Activated CD4-positive, CD25-positive, alpha-beta regulatory T cell treated with anti-CD3 and anti-CD28 coated beads, Interleukin-2, amount 50 U/mL, for 24 hours (primary cell): ENCODE results near the gene TRMT44.
"Not testable (repeated sequence)": the region's sequence is repeated elsewhere in the genome, so short reads cannot be mapped to it uniquely, and the experiment has no call there.

Experiments
- ATAC-seq, 2 donors: fragments of 150-1000 bp; cut with Tn5 transposase; one replicate each; pipeline ENCODE4 v1.10.0; 2021; ENCODE audit warnings: mild to moderate bottlenecking in 1 of 2, moderate library complexity in 1 of 2

Gene TRMT44

DNA sequence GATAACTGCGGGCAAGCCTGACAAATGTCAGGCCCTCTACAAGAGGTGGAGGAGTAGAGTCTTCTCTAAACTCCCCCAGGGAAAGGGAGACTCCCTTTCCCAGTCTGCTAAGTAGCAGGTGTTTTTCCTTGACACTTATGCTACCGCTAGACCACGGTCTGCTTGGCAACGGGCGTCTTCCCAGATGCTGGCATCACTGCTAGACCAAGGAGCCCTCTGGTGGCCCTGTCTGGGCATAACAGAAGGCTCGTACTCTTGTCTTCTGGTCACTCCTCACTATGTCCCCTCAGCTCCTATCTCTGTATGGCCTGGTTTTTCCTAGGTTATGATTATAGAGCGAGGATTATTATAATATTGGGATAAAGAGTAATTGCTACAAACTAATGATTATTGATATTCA is 33.7 kb upstream of the TRMT44 start:
- ATAC-seq: not testable (repeated sequence)

DNA sequence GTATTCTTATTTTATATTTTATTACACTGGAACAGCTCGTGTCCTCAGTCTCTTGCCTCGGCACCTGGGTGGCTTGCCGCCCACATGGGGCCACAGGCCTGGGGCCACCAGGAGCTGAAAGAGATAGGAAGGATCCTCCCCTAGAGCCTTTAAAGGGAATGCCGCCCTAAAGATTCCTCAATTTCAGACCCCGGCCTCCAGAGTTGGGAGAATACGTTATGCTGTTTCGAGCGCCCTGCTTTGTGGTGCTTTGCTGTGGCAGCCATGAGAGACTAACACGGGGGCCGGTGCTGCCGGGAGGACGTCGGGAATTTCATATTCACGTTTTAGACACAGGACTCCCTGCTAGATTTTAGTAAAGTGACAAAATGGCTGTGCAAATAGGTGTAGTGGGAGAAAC is 33.3 kb upstream of the TRMT44 start:
- ATAC-seq: no peak

DNA sequence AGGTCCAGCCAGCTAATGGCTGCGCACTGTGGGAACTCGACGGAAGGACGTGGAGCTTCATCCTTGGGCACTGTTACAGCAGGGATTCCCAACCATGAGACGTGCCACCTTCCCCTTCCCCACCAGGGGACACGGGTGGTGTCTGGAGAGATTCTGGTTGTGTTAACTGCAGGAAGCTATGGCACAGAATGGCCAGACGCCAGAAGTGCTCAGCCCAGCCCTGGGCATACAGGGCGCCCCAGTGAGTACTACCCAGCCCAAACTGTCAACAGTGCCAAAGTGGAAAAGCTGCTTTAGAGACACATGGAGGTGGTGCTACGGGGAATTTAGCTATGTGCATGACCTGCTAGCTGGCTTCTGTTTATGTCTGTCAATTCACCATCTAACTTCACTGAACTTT is 32.8 kb upstream of the TRMT44 start:
- no peak for ATAC-seq

DNA sequence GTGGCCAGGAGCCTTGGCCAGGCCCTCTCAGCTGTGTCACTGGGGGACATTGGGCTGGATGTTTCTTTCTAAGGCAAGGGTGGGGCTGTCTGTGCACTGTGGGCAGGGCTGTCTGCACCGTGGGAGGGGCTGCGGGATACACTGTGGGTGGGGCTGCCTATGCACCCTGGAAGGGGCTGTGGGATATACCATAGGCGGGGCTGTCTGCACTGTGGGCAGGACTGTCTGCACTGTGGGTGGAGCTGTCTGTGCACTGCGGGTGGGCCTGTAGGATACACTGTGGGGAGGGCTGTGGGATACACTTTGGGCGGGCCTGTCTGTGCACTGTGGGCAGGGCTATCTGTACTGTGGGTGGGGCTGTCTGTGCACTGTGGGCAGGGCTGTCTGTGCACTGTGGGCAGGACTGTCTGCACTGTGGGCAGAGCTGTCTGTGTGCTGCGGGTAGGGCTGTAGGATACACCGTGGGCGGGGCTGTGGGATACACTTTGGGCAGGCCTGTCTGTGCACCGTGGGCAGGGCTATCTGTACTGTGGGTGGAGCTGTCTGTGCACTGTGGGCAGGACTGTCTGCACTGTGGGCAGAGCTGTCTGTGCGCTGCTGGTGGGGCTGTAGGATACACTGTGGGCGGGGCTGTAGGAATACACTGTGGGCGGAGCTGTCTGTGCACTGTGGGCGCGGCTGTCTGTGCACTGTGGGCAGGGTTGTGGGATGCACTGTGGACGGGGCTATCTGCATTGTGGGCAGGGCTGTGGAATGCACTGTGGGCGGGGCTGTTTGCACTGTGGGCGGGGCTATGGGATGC is 31.1 kb upstream of the TRMT44 start:
- ATAC-seq: peak; percentile 47 to 48

DNA sequence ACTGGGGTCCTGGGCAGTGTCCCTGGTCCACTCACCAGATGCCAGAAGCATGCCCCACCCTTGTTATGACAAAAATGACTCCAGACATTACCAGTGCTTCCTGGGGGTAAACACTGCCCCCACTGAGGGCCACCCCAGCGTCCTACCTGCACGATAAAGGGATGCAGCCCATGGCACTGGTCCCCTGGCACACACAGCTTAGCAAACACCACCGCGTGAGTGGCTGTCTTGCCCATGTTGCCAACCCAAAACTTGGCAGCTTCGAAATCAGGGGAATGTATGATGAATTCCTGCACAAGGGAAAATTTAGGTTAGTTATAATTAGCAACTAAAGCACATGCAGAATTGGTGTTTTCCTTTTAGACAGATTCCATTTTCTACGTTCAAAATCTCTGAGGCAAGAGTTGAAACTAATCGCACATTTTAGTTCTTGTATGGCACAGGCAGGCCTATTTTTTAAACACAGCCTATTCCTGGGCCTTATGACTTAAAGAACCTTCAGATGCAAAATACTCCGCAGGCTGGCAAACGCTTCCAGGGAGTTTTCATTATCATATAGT is 30.4 kb upstream of the TRMT44 start:
- ATAC-seq: no peak

DNA sequence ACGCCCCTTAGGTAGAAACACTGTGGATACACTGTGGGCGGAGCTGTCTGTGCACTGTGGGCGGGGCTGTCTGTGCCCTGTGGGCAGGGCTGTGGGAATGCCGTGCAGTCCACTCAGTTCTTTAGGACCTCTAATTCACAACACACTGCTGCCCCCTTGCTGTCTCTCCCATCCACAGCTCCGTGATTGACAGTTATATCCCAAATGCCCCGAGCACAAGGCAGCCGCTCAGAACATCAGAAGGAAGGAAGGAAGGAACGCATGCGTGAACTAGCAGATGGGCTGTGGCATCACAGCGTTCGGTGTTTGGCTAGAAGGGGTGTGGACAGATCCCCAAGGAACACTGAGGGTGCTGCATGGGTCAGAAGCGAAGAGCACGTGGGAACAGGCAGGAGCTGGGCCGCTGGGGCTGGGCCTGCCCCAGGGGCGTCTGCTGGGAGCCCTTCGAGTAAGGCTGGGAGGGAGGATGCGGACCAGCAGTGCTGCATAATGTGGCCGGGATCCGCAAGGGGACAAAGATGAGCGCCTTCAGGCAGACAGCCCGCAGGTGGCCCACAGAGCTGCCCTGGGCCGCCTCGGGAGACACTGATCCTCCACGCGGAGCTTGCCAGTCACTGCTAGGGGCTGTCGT is 29.8 kb upstream of the TRMT44 start:
- no peak for ATAC-seq

DNA sequence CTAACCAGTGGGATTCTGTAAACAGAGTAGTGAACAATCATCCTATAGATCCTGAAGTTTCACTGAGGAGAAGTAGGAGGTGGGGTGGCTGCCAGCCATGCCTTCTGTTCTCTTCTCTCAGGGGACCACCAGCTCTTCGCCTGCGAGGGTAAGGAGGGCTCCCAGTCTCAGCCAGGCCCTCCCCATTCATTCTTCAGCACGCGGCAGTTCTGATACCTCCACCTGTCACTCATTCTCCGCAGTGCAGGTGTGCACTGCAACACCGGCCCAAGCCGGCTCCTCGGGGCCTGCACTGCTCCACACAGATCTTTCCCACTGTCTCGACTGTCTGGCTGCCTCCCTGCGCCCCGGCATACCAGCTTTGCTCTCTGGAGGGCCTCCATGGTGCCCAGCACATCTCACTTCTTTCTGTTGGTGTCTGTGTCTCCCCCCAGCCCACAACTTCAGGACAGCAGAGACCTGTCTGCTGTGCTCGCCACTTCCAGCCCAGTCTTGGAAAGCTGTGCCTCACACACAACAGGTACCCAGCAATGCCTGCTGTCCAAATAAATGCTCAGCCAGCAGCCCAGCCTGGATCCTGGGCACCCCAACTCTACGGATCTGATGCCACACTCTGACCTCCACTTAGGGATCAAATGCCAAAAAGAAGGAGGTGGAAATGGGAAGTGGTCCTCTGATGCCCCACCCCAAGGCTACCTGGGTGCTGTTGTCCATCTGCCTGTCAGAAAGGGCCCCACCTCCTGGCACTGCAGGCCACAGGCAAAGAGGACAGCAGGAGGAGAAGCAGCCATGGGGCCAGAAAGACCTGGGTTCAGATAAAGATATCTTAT is 29.0 kb upstream of the TRMT44 start:
- no peak for ATAC-seq

DNA sequence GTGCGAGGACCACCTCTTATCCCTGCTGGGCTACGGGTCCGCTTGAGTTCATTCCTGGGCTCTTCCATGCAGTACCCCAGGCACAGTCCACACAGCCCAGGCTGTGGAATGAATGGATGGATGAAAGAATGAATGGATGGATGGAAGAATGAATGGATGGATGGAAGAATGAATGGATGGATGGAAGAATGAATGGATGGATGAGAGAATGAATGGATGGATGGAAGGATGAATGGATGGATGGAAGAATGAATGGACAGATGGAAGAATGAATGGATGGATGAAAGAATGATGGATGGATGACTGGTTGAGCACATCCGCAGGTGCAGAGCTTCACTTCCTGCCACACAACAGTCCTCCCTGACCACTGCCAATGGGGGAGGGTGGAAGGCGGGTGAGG is 28.3 kb upstream of the TRMT44 start:
- ATAC-seq: no peak

DNA sequence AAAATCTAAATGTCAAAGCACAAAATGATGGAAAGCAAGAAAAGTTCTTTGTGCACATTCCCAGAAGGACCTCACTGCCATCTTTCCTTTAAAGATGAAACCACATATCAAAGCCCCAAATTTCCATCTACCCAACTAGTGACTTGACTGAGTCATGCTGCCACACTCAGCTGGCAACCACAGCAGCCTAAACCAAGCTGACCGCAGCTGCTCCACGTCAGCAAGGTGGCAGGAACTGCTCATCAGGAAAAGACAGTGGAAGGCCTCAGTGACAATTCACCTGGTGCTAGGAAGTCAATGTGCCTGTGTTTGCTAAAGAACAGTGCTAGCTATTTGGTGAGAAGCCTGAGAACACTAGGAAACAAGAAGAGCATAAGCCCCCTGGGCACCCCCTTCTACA is 26.2 kb upstream of the TRMT44 start:
- peak; percentile 53 to 55 for ATAC-seq

DNA sequence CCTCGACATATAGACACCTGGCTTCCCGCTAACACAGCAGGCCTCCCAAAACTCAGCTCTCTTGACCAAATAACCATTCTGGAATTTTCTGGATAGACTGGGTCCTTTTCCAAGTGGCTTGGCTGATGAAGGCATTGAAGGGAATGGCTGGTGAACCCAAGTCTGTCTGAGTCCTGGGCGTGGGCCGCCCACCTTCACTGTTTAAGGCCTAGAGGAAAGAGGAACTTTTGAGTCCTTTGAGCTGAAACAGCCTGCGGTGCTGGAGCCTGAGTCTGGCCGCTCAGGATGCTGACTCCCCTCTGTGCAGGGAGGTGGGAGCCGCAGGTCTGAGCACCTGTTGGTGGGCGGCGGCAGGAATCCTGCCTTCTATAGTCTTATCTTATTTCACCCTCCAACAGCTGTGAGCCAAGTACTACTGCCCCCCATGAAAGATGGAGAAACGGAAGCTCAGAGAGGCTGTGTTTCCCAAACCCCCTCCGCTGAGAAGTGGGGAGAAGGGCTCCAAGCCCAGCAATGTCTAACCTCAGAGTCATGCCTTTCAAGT is 23.4 kb upstream of the TRMT44 start:
- ATAC-seq: no peak

DNA sequence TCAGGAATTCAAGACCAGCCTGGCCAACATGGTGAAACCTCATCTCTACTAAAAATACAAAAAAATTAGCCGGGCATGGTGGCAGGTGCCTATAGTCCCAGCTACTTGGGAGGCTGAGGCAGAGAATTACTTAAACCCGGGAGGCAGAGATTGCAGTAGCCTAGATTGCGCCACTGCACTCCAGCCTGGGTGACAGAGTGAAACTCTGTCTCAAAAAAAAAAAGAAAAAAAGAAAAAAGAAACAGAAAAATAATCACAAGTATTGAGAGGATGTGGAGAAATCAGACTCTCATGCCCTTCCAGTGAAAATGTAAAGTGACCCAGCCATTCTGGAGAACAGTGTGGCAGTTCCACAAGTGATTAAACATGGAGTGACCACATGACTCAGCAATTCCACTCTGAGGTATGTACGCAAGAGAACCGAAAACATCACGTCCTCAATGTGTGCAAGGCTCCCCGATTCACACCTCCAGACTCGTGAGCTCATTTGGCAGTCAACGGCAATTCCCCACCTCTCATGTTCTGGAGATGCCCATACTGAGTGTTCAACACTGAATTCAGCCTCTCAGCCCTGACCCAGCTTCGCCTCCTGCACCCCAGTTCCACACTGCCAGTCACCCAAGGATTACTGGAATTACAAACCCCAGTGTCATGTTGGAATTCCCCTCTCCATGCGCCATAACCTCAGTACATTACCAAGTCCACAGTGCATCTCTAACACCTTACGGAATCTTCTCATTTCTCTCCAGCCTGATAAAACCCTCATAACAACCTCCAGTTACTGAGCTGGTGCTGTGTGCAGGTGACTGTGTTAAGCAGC is 21.1 kb upstream of the TRMT44 start:
- ATAC-seq: peak; percentile 97

DNA sequence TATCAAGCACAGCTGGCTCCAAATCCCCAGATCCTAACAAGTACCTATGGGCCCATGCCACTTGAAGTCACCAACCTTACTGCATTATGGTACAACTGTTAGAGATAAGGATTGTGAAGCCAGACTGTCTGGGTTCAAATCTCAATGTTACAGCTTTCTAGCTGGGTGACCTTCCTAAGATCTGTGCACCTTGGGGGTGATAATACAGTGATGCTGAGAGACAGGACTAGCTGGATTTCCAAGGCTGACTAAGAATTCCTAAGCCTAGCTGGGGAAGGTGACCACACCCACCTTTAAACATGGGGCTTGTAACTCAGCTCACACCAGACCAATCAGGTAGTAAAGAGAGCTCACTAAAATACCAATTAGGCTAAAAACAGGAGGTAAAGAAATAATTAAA is 20.4 kb upstream of the TRMT44 start:
- ATAC-seq: not testable (repeated sequence)

DNA sequence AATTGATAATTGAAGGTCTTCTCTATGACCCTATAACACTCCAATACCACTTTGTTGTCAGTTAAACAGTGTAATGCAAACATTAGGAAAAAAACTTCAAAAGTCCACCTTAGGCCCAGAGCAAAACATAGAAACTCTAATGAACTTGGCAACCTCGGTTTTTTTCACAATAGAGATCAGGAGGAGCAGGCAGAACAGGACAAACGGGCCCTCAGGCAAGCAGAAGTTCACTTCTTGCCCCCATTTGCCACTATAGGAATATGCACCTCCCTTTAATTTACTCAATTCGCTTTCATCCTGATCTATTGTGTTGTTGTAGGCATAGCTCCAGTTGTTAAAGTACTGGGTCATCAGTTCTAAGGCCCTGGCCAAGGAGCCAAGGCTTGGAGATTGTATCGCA is 18.2 kb upstream of the TRMT44 start:
- ATAC-seq: no peak

DNA sequence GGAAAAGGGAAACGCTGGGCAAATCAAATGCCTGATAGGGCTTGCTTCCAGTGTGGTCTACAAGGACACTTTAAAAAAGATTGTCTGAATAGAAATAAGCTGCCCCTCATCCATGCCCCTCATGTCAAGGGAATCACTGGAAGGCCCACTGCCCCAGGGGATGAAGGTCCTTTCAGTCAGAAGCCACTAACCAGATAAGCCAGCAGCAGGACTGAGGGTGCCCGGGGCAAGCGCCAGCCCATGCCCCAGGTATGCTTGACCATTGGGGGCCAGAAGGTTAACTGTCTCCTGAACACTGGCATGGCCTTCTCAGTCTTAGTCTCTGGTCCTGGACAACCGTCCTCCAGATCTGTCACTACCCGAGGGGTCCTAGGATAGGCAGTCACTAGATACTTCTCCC is 17.8 kb upstream of the TRMT44 start:
- ATAC-seq: no peak

DNA sequence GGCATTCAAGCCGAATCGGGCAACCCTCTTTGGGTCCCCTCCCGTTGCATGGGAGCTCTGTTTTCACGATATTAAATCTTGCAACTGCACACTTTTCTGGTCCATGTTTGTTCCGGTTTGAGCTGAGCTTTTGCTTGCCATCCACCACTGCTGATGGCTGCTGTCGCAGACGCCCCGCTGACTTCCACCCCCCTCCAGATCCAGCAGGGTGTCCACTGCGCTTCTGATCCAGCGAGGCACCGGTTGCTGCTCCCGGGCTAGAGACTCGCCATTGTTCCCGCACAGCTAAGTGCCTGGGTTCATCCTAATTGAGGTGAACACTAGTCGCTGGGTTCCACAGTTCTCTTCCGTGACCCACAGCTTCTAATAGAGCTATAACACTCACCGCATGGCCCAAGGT is 13.3 kb upstream of the TRMT44 start:
- no peak for ATAC-seq

DNA sequence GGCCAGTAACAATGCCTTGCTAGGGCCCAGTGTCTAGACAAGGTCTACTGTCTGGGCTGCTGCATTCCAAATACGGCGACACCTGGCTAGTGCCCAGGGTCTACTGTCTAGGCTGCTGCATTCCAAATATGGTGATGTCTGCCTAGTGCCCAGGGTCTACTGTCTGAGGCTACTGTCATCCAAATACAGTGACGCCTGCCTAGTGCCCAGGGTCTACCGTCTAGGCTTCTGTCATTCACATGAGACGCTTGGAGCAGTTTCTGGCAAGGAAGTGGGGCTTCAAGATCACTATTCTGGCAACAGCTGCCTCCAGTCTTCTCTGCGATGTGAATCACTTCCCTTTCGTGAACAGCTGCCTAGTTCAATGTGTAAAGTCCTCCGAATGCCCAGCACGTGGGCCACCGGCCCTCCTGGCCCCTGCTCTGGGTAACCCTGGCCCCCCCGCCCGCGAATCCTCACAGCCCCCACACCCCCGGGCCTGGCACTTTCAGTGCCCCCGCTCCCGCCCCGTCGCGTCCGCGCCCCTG is 12.8 kb upstream of the TRMT44 start:
- peak; percentile 47 to 52 for ATAC-seq

DNA sequence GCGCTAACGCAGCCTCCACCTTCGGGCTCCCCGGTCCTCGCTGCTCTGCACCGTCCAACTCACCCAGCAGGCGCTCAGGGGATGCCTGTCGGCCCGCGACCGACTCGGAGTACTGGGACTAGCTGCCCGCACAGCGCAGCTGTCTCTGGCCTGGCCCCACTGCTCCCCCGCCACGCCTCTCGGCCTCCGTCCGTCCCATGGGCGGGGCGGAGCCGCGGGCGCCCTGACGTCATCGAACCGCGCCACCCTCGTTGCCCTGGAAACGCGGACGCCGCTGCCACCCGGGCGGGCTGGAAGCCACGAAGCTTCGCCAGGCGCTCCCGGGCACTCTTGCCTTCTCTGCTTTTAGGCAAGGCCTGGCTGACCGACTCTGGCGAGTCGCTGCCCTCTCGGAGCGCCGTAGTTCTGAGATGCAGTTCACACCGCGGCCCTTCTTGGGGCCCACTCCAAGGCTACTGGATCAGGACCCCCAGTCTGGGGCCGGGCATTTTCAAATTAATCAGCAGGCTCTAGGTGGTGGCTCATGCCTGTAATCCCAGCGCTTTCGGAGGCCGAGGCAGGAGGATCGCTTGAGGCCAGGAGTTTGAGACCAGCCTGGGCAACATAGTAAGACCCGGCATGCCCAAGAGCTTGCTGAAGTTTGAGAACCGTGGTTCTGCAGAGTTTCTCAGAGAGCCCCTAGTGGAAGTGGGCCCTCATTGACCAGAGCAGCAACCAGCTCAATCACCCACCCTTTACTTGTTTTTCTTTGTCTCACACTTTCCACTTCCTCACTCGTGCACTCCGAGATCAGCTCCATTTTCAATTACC is 12.1 kb upstream of the TRMT44 start:
- peak; percentile 95 to 96 for ATAC-seq

DNA sequence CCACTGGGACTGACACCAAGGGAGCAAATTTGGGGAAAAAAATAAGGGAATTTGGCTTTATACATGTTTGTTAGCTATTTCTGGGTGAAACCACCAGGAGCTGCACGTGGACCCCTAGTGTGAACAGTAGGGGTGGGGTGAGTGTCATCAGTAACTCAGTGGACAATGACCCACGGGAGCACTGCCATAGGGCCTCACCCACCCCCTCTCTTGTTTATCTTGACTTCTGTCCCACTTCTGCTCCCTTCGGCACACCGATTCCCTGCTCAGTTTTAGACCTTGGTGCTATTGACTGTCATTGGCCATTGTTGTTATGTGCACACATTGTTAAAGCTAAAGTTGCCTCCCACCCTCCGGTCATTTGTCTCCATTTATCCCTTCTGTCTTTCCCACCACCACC is 9.0 kb upstream of the TRMT44 start:
- no peak for ATAC-seq

DNA sequence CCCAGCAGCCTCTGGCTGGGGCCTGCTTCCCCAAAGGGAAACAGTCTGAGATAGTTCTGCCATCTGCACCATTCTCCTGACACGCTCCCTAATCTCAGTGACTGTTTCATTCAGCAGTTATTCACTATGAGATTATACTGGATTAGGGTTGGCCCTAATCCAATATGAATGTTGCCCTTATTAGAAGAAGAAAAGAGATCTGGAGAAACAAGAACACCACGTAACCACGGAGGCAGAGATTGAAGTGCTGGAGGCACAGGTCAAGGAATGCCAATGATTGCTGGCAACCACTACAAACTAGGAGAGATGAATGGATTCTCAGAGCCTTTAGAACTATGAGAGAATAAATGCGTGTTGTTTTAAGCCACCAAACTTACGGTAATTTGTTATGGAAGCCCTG is 7.4 kb upstream of the TRMT44 start:
- no peak for ATAC-seq

DNA sequence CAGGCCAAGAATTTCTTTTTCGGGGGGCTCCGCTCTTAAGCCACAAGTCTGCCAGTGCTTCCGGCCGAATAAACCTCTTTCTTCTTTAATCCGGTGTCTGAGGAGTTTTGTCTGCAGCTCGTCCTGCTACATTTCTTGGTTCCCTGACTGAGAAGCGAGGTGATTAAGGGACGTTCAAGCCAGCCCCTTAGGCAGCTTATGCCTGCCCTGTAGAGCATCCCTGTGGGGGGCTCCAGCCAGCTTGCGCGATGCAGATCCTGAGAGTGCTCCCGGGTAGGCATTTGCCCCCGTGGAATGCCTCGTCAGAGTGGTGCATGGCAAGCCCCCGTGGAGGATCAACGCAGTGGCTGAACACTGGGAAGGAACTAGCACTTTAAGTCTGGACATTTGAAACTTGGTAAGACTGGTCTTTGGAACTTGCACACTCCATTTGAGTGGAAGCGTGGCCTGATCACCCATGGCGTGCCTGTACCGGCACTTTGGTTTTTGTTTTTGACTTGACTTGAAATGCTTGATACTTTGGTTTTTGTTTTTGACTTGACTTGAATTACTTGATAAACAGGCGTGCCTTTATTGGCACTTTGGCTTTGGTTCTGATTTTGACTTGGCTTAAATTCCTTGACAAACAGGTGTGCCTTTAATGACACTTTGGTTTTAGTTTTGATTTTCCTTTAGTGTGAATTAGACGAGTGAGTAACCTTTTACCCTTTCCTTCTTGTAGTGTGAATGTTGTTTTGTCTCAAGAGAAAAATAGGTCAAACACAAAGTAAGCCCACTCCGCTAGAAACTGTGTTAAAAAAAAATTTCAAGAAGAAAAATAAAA is 6.1 kb upstream of the TRMT44 start:
- peak in 1 of 2 donors; percentile 12 for ATAC-seq
